ENCODE data around the gene SEC31B. TPM values are rescaled to one million over a fixed set of nuclear protein-coding genes. Genes with fewer than 3 reads are reported as not detected.

The SEC31B gene, protein sequence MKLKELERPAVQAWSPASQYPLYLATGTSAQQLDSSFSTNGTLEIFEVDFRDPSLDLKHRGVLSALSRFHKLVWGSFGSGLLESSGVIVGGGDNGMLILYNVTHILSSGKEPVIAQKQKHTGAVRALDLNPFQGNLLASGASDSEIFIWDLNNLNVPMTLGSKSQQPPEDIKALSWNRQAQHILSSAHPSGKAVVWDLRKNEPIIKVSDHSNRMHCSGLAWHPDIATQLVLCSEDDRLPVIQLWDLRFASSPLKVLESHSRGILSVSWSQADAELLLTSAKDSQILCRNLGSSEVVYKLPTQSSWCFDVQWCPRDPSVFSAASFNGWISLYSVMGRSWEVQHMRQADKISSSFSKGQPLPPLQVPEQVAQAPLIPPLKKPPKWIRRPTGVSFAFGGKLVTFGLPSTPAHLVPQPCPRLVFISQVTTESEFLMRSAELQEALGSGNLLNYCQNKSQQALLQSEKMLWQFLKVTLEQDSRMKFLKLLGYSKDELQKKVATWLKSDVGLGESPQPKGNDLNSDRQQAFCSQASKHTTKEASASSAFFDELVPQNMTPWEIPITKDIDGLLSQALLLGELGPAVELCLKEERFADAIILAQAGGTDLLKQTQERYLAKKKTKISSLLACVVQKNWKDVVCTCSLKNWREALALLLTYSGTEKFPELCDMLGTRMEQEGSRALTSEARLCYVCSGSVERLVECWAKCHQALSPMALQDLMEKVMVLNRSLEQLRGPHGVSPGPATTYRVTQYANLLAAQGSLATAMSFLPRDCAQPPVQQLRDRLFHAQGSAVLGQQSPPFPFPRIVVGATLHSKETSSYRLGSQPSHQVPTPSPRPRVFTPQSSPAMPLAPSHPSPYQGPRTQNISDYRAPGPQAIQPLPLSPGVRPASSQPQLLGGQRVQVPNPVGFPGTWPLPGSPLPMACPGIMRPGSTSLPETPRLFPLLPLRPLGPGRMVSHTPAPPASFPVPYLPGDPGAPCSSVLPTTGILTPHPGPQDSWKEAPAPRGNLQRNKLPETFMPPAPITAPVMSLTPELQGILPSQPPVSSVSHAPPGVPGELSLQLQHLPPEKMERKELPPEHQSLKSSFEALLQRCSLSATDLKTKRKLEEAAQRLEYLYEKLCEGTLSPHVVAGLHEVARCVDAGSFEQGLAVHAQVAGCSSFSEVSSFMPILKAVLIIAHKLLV
- total RNA-seq = 8.2 TPM

DNA sequence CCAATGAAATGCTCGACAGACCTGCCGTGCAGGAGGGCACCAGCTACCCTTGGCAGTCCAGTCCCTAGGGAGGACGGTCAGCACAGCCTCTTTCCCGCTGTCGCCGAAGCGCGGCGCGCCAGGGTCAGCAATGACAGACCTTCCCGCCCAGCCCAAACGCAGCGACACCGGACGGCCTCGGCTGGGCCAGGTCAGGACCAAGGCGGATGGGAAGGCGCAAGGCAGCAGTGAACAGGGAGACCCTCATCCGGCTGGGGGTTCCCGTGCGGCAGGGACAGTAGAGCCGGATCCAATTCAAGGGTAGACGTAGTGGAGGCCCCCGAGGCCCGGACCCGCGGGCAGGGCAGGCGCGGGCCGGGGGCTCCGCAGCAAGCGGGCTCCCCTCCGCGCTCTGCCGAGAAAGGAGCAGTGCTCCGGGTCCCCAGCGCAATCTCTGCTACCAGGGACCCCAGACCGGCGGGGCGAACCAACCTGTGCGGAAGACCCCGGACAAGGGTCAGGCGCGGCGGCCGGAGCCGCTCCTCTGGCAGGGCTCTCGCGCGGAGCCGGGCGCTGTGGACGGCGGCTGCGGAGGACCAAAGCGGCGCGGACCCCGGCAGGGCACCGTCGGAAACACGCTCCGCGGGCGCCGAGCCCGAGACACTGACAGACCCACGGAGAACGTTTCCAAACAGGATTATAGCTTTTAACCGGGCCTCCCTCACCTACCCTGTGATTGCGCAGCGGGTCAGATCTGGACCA, at the start of gene SEC31B:
Gene SEC31B (minus strand): TSS at position 551 of the 741 bp plus-strand sequence. CDS start 2,909 bp downstream, outside the sequence.

DNA sequence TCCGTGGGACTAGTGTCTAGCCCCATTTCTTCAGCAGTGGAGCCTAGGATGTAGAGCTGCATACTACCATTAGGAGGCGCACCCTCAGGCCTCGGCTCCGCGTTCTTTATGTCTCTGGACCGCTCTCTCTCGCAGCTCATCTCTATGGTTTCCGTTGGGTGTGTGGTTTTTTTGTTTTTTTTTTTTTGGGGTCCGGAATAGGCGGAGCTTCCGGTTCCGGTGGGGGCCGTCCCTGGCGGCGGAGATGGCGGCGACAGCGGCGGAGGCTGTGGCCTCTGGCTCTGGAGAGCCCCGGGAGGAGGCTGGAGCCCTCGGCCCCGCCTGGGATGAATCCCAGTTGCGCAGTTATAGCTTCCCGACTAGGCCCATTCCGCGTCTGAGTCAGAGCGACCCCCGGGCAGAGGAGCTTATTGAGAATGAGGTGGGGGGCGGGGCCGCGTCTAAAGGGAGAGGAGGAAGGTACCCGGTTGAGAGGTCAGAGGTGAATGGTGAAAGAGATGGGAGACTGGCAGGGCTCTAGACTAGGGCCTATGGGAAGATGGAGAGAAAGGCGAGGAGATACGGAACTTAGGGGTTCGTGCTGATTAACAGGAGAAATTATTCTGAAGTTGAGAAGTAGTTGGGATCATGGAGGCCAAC, 16.2 kb upstream of the SEC31B start, which contains the start of gene HIF1AN:
Gene HIF1AN (plus strand): TSS at position 229 of the 639 bp plus-strand sequence. CDS start 16 bp downstream, at position 245.

DNA sequence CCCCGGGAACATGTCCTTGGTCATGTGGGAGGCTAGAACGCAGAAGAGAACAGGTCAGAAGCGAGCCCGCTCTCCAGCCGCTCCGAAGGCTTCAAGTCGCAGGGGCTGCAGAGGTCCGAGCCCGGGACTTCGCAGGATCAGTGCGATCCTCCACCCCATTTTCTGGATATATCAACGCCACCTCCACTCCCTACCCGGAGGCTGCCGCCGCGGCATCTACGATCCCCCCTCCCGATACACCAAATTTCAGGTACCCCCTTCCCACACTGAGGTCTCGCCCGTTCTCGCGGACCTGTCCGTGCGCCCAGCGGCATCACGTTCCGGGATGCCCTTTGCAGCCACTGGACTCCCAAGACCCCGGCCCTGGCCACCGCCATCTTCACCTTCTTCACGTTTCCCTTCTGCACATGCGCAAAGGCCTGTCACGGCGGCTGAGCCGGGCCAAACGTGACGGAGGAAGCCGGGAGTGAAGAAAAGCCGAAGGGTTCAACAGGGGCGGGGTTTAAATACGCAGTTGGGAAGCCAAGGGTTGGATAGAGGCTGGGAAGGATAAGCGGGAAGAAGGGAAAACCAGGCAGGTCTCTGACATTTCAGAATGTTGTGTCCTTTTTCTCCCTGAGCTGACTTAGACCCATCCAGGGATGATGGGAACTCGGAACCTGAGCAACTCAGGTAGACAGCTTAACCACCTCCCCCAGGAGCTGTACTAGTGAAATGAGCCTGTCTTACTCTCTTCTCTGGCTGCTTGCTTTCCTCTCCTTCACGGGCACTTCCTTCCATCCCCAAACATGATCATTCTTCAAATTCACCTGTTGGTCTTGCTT, 10.0 kb upstream of the SEC31B start, which contains the start of gene NDUFB8:
Gene NDUFB8 (minus strand): TSS at position 397 of the 824 bp plus-strand sequence. CDS start 20 bp downstream, at position 377.

DNA sequence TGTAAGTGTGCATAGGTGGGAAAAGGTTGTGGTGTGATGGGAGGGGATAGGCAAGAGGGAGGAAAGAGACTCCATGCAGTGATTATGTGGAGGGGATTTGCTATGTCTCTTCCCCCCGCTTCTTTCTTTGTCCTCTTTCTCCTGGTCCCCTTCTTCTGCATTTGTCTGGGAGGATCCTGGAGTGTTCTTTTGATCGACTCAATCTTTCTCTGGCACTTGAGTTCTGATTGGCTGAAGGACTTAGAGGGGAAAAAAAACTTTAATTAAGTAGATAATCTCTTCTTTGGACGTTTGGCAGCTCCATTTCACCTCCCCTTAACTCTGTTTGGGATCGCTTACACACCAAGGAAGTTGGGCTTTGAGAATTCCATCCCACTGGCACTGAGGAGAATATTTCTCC, 57.0 kb downstream of the SEC31B start, which contains the start of gene WNT8B:
Gene WNT8B (plus strand): TSS at position 301 of the 400 bp plus-strand sequence. CDS start 160 bp downstream, outside the sequence.

Other genes with a start within 250 kb of the SEC31B start
- 25.6 TPM for gene BLOC1S2, start 233.2 kb downstream of the SEC31B start, total RNA-seq
- 0.16 TPM for gene PKD2L1, start 189.6 kb downstream of the SEC31B start, total RNA-seq
- 84.2 TPM for gene SCD, start 172.6 kb downstream of the SEC31B start, total RNA-seq
- gene WNT8B, start 56.9 kb downstream of the SEC31B start, total RNA-seq = 0.16 TPM
- 108 TPM for gene NDUFB8, start 10.0 kb upstream of the SEC31B start, total RNA-seq
- gene HIF1AN, start 16.1 kb upstream of the SEC31B start, total RNA-seq = 21.9 TPM
- 5.2 TPM for gene PAX2, start 225.7 kb upstream of the SEC31B start, total RNA-seq